HG03095 (cell line): ENCODE data around the gene ADAMTS16.

Source experiments
- ATAC-seq: cut with Tn5 transposase; IDR thresholded peaks from one replicate; pipeline ENCODE4 v1.9.1; 2021; ENCODE audit warnings: moderate library complexity; ENCODE audit not compliant: unreplicated experiment

ADAMTS16 gene

GRCh38 chr5:5141339-5141599 is 1.1 kb downstream of the ADAMTS16 start:
- no peak for ATAC-seq

GRCh38 chr5:5141625-5142525 is 1.7 kb downstream of the ADAMTS16 start:
- ATAC-seq = no peak

- no peak for ATAC-seq
Observed at GRCh38 chr5:5144441-5144840, 4.3 kb downstream of the ADAMTS16 start.

GRCh38 chr5:5145651-5146529 is 5.8 kb downstream of the ADAMTS16 start:
- no peak for ATAC-seq

- ATAC-seq = no peak
Observed at GRCh38 chr5:5146530-5147160, 6.5 kb downstream of the ADAMTS16 start.

GRCh38 chr5:5149154-5149553 is 9.0 kb downstream of the ADAMTS16 start:
- no peak for ATAC-seq

GRCh38 chr5:5150667-5151066 is 10.5 kb downstream of the ADAMTS16 start:
- ATAC-seq = no peak

GRCh38 chr5:5154733-5155132 is 14.6 kb downstream of the ADAMTS16 start:
- no peak for ATAC-seq

GRCh38 chr5:5155617-5156016 is 15.5 kb downstream of the ADAMTS16 start:
- ATAC-seq = no peak

- ATAC-seq = no peak
Observed at GRCh38 chr5:5156471-5157082, 16.4 kb downstream of the ADAMTS16 start.

- no peak for ATAC-seq
Observed at GRCh38 chr5:5158472-5158895, 18.4 kb downstream of the ADAMTS16 start.

- no peak for ATAC-seq
Observed at GRCh38 chr5:5159282-5160103, 19.4 kb downstream of the ADAMTS16 start.

- no peak for ATAC-seq
Observed at GRCh38 chr5:5164163-5164562, 24.0 kb downstream of the ADAMTS16 start.

- no peak for ATAC-seq
Observed at GRCh38 chr5:5165541-5166002, 25.4 kb downstream of the ADAMTS16 start.

- no peak for ATAC-seq
Observed at GRCh38 chr5:5169466-5169865, 29.3 kb downstream of the ADAMTS16 start.

- no peak for ATAC-seq
Observed at GRCh38 chr5:5178136-5178535, 38.0 kb downstream of the ADAMTS16 start.

GRCh38 chr5:5178580-5178979 is 38.5 kb downstream of the ADAMTS16 start:
- ATAC-seq = no peak

- no peak for ATAC-seq
Observed at GRCh38 chr5:5179079-5179478, 38.9 kb downstream of the ADAMTS16 start.

- ATAC-seq = no peak
Observed at GRCh38 chr5:5179597-5179996, 39.5 kb downstream of the ADAMTS16 start.

GRCh38 chr5:5181650-5182324 is 41.7 kb downstream of the ADAMTS16 start:
- ATAC-seq = no peak
